Measurements from ENCODE around the gene MRPL24.

MRPL24 gene

GRCh38 chr1:156690675-156691036 lies 50.2 kb downstream of the MRPL24 start:
- DNase-seq, result no peak

- no peak for DNase-seq
Observed at GRCh38 chr1:156689953-156690674, 50.8 kb downstream of the MRPL24 start.

- DNase-seq, result peak; percentile 63
Observed at GRCh38 chr1:156689035-156689952, 51.6 kb downstream of the MRPL24 start.
